ENCODE data around the gene SNTG2. TPM values are rescaled to one million over a fixed set of nuclear protein-coding genes. Genes with fewer than 3 reads are reported as not detected.

The SNTG2 gene
- total and polyA plus RNA-seq, 2 of the 13 experiments (the other 11 are each of a cell fraction or from before 2014, with no cell fraction given), result not detected

DNA sequence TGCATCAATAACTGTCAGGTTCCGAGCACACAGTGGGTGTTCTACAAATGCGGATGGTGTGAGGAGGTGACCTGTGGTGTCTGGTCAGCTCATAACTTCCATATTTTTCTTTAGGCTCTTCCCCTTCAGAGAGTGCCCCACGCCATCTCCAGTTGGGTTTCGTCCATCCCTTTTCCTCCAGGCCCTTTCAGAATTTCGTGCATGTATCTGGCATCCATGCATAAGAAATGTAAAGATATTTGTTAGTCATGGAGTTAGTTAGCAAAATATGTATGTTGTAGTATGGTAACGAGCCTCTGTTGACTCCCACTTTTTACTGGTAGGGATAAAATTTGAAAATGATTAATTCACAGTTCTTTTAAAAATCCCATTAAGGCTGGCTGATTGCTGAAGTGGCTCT, 67.2 kb downstream of the SNTG2 start (continued):
- TF ChIP-seq FLYWCH1 (CRISPR knock-in tag; IDR thresholded peaks at IDR 0.05) (no peak), ZNF160 (CRISPR knock-in tag; IDR thresholded peaks at IDR 0.05) (no peak), POLR2AphosphoS5 (IDR thresholded peaks at IDR 0.05; ENCODE audit: low read depth, low read length) (no peak)

DNA sequence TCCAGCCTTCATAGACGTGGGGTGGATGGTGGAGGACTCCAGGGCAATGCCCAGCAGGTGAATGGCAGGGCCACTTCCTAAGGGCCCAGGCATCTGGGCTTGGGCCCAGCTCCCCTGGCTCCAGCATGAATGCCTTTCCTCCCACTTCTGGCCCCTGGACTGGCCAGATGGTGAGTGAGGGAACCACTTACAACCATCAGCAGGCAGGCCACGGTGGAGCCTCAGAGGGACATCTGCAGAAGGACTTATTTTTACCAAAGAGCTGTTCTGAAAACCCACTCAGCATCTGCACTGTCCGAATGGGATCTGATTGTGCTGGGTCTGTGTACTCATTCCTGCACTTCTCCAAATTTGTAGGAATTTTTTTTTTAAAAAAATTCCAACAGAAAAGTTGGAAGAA, 69.6 kb downstream of the SNTG2 start:
- no TSS peak for BruUV-seq (replicated peaks)
- ChIA-PET POLR2A (no interaction called here), CTCF (ENCODE audit: low intra/inter-chr PET ratio, low total read pairs) (no interaction called here)
- H3K4me1 ChIP-seq (ENCODE audit: insufficient read depth, low read length), result no peaks in the 10 kb centered on the region
- intact Hi-C loops (cut with micrococcal nuclease; ENCODE audit: unreplicated experiment), result no loop called here
- no peak overlapping the region for H3K4me3 ChIP-seq (replicated peaks in 1 of 3; ENCODE audit: insufficient read depth in 1 of 3, low read depth in 2 of 3, low read length in 3 of 3)
- H3K9me3 ChIP-seq (ENCODE audit: low read length), result no peaks in the 10 kb centered on the region
- no peak for TF ChIP-seq ZNF430 (CRISPR knock-in tag; IDR thresholded peaks at IDR 0.05)
- H2AFZ ChIP-seq (ENCODE audit: low read length), result no peak overlapping the region
- DNase-seq (ENCODE audit: low spot score), result no peak
- no peak overlapping the region for H3K27ac ChIP-seq (ENCODE audit: extremely low read length, insufficient read depth, low read length)
- no peak overlapping the region for H3K9ac ChIP-seq (ENCODE audit: insufficient read depth, low read depth, low read length)
- in situ Hi-C loops (cut with HindIII; ENCODE audit: extremely low pct_ligation_motif_present, low pct_unique_long_range_greater_than_20kb), result no loop called here
- no peak overlapping the region for H3K4me2 ChIP-seq (ENCODE audit: low read depth, low read length)
- no peaks in the 10 kb centered on the region for H3K36me3 ChIP-seq (replicated peaks in 1 of 2; ENCODE audit: control insufficient read depth in 1 of 2, insufficient read depth in 2 of 2, low read length in 2 of 2)
- FAIRE-seq, result no peak
- no peaks in the 10 kb centered on the region; a peak in 3 of 5 replicates for H3K27me3 ChIP-seq (ENCODE audit: control insufficient read depth in 1 of 2, insufficient read depth in 2 of 2, low read length in 2 of 2)
- WGBS (ENCODE audit: low lambda C conversion rate), result 8% methylated on average over 3 of the region's 3 CpGs
- no peaks in the 10 kb centered on the region for H4K20me1 ChIP-seq (ENCODE audit: insufficient read depth, low read length)
- no peak for ATAC-seq
- H3K79me2 ChIP-seq (ENCODE audit: insufficient read depth, low read length), result no peaks in the 10 kb centered on the region

DNA sequence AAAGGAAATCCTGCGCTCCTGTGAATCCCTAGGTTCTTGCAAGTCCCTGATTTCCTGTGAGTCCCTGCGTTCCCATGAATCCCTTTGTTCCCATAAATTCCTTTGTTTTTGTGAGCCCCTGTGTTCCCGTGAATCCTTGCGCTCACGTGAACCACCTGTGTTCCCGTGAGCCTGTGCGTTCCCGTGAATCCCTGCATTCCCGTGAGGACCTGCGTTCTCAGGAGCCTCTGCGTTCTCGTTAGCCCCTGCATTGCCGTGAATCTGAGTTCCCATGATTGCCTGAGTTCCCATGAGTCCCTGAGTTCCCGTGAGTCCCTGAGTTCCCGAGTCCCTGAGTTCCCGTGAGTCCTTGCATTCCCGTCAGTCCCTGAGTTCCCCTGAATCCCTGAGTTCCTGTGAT, 71.5 kb downstream of the SNTG2 start:
- peak; percentile 64 for TF ChIP-seq ZNF143 (CRISPR knock-in tag; IDR thresholded peaks at IDR 0.05)
- TF ChIP-seq, protein P1, sequence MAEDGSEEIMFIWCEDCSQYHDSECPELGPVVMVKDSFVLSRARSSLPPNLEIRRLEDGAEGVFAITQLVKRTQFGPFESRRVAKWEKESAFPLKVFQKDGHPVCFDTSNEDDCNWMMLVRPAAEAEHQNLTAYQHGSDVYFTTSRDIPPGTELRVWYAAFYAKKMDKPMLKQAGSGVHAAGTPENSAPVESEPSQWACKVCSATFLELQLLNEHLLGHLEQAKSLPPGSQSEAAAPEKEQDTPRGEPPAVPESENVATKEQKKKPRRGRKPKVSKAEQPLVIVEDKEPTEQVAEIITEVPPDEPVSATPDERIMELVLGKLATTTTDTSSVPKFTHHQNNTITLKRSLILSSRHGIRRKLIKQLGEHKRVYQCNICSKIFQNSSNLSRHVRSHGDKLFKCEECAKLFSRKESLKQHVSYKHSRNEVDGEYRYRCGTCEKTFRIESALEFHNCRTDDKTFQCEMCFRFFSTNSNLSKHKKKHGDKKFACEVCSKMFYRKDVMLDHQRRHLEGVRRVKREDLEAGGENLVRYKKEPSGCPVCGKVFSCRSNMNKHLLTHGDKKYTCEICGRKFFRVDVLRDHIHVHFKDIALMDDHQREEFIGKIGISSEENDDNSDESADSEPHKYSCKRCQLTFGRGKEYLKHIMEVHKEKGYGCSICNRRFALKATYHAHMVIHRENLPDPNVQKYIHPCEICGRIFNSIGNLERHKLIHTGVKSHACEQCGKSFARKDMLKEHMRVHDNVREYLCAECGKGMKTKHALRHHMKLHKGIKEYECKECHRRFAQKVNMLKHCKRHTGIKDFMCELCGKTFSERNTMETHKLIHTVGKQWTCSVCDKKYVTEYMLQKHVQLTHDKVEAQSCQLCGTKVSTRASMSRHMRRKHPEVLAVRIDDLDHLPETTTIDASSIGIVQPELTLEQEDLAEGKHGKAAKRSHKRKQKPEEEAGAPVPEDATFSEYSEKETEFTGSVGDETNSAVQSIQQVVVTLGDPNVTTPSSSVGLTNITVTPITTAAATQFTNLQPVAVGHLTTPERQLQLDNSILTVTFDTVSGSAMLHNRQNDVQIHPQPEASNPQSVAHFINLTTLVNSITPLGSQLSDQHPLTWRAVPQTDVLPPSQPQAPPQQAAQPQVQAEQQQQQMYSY (CRISPR knock-in tag; IDR thresholded peaks at IDR 0.05), result no peak
- H2AFZ ChIP-seq (ENCODE audit: low read length), result no peak overlapping the region
- no peaks in the 10 kb centered on the region for H3K79me2 ChIP-seq (ENCODE audit: insufficient read depth, low read length)
- no peak for DNase-seq (ENCODE audit: low spot score)
- H3K36me3 ChIP-seq (replicated peaks in 1 of 2; ENCODE audit: control insufficient read depth in 1 of 2, insufficient read depth in 2 of 2, low read length in 2 of 2), result no peaks in the 10 kb centered on the region
- no peaks in the 10 kb centered on the region for H3K4me1 ChIP-seq (ENCODE audit: insufficient read depth, low read length)
- no peak for FAIRE-seq
- no peak overlapping the region for H3K4me3 ChIP-seq (replicated peaks in 1 of 3; ENCODE audit: insufficient read depth in 1 of 3, low read depth in 2 of 3, low read length in 3 of 3)
- H3K27ac ChIP-seq (ENCODE audit: extremely low read length, insufficient read depth, low read length), result no peak overlapping the region
- ChIA-PET POLR2A (no interaction called here), CTCF (ENCODE audit: low intra/inter-chr PET ratio, low total read pairs) (no interaction called here)
- no TSS peak for BruUV-seq (replicated peaks)
- intact Hi-C loops (cut with micrococcal nuclease; ENCODE audit: unreplicated experiment) (no loop called here), in situ Hi-C loops (cut with HindIII; ENCODE audit: extremely low pct_ligation_motif_present, low pct_unique_long_range_greater_than_20kb) (no loop called here)
- no peaks in the 10 kb centered on the region for H4K20me1 ChIP-seq (ENCODE audit: insufficient read depth, low read length)
- peak overlapping the region; percentile 28; the same call in 1 of the 2 replicates for H3K4me2 ChIP-seq (ENCODE audit: low read depth, low read length)
- 32% methylated on average over 17 of the region's 17 CpGs for WGBS (ENCODE audit: low lambda C conversion rate)
- no peaks in the 10 kb centered on the region for H3K9me3 ChIP-seq (ENCODE audit: low read length)
- H3K9ac ChIP-seq (ENCODE audit: insufficient read depth, low read depth, low read length), result no peak overlapping the region
- no peaks in the 10 kb centered on the region; a peak in 3 of 5 replicates for H3K27me3 ChIP-seq (ENCODE audit: control insufficient read depth in 1 of 2, insufficient read depth in 2 of 2, low read length in 2 of 2)
- ATAC-seq, result no peak
